K562 (cell line): ENCODE measurements around the gene CIAO1. TPM values are rescaled to one million over a fixed set of nuclear protein-coding genes. Genes with fewer than 3 reads are reported as not detected.
A peak's percentile ranks its signal among the peaks of the same experiment; 100 is the strongest.

Source experiments
- BCLAF1 ChIP-seq, 2 experiments: fragments of 450-650 bp in 1 of 2; IDR thresholded peaks; 2 replicates each; pipeline ENCODE4 v1.6.1; 2011 to 2017; ENCODE audit warnings: low read depth in 2 of 2, antibody characterized with exemption in 1 of 2, borderline replicate concordance in 1 of 2, low read length in 1 of 2, mild to moderate bottlenecking in 1 of 2, mixed read lengths in 1 of 2; ENCODE audit not compliant: control insufficient read depth in 1 of 2
- C11orf30 ChIP-seq: fragments of 450-650 bp; IDR thresholded peaks from 2 replicates; pipeline ENCODE4 v1.6.1; 2016; ENCODE audit warnings: low read depth, mild to moderate bottlenecking
- JUN ChIP-seq, 2 experiments: sonication (generic) in 1 of 2; formaldehyde crosslinking in 1 of 2; IDR thresholded peaks; 2 replicates each; pipeline versions ENCODE4 v1.6.1 to v1.8.0; 2012 to 2022; ENCODE audit warnings: borderline replicate concordance in 2 of 2, mild to moderate bottlenecking in 2 of 2, improper control_type of control experiment in 1 of 2, low read depth in 1 of 2, low read length in 1 of 2, missing genetic modification reagents in 1 of 2
- PHB2 ChIP-seq: fragments of 450-650 bp; IDR thresholded peaks from 2 replicates; pipeline ENCODE4 v1.6.1; 2017; ENCODE audit warnings: low read depth
- PPARD ChIP-seq: fragments of 250-450 bp; sonication (Bioruptor Pico); IDR thresholded peaks from 2 replicates; pipeline ENCODE4 v1.8.0; 2022; ENCODE audit warnings: inconsistent platforms, mild to moderate bottlenecking, moderate library complexity
- PRDM10 ChIP-seq: fragments of 450-650 bp; IDR thresholded peaks from 2 replicates; pipeline ENCODE4 v1.6.1; 2018; ENCODE audit not compliant: partially characterized antibody
- RAD51 ChIP-seq: fragments of 450-650 bp; IDR thresholded peaks from 2 replicates; pipeline ENCODE4 v1.7.1; 2016; ENCODE audit warnings: low read depth, mild to moderate bottlenecking, borderline replicate concordance
- RBFOX2 ChIP-seq: fragments of 200-400 bp; formaldehyde crosslinking; IDR thresholded peaks from 2 replicates; pipeline ENCODE4 v1.6.1; 2017; ENCODE audit warnings: low read depth, mild to moderate bottlenecking, low read length, moderate library complexity
- RBM22 ChIP-seq: fragments of 200-400 bp; formaldehyde crosslinking; IDR thresholded peaks from 2 replicates; pipeline ENCODE4 v1.6.1; 2018; ENCODE audit warnings: low read length, low read depth; ENCODE audit not compliant: poor library complexity, severe bottlenecking
- ZNF717 ChIP-seq: fragments of 250-450 bp; sonication (Bioruptor Pico); IDR thresholded peaks from 2 replicates; pipeline ENCODE4 v1.5.0; 2021
- polyA plus RNA-seq, 8 experiments: library from polyadenylated mRNA; depleted of rRNA in 4 of 8; stranded (reverse) in 5 of 8; unstranded in 3 of 8; fragments of >200 nt; fragmentation: Nextera tagmentation in 2 of 8; fragmentation: Illumina TruSeq in 1 of 8; extraction: Ambion mirVana in 2 of 8; extraction: Trizol in 1 of 8; gene quantifications; 2 replicates each; pipeline versions ENCODE4 v1.2.1 to v1.2.3, GENCODE V29; 2011 to 2014; ENCODE audit warnings: inconsistent platforms in 1 of 8, missing spikeins in 1 of 8
- total RNA-seq, 7 experiments: library from RNA; depleted of rRNA in 6 of 7; stranded (reverse); fragments of >200 nt in 6 of 7; fragmentation: Illumina TruSeq in 2 of 7; extraction: Trizol in 2 of 7; gene quantifications; 2 replicates each; pipeline versions ENCODE4 v1.2.1 to v1.2.3, GENCODE V29; 2011 to 2021; ENCODE audit warnings: low replicate concordance in 1 of 7

CIAO1 gene
- total and polyA plus RNA-seq, 9 of the 15 experiments (the other 6 are each of a cell fraction or from before 2014, with no cell fraction given): 11.4 to 156 (median 92.8) TPM

GRCh38 chr2:96305091-96305978 is 39.3 kb downstream of the CIAO1 start, which contains the start of gene SNRNP200 (continued):
- TF ChIP-seq JUN (IDR thresholded peaks at IDR 0.05; ENCODE audit: borderline replicate concordance, low read depth, low read length): peak; percentile 39; the same call in 1 of the 2 replicates
- peak; percentile 36; the same call in 1 of the 2 replicates for TF ChIP-seq JUN (CRISPR knock-in tag; IDR thresholded peaks at IDR 0.05; ENCODE audit: borderline replicate concordance)
- TF ChIP-seq RBM22: peak; percentile 30
- TF ChIP-seq C11orf30: peak; percentile 95
- TF ChIP-seq RBFOX2: peak; percentile 96
- TF ChIP-seq RAD51: no peak
- no peak for TF ChIP-seq PPARD (CRISPR knock-in tag)
- TF ChIP-seq PHB2: peak; percentile 53; the same call in 1 of the 2 replicates
- no peak for TF ChIP-seq ZNF717 (CRISPR knock-in tag)
- TF ChIP-seq BCLAF1 (IDR thresholded peaks at IDR 0.05; ENCODE audit: borderline replicate concordance in 1 of 2, control insufficient read depth in 1 of 2, low read depth in 2 of 2, low read length in 1 of 2): peak in 1 of 2 experiments; percentile 95; a peak in 2 of 4 replicates
- TF ChIP-seq PRDM10: peak; percentile 16
